Neuronal stem cell (in vitro differentiated cells): ENCODE data around the gene FNIP2.

Experiments used
- DNase-seq: peaks from one replicate; pipeline ENCODE4 v3.0.0-alpha.2; 2013; ENCODE audit warnings: low spot score
- H2AFZ ChIP-seq: one replicate; pipeline ENCODE4 v1.6.1; 2013; ENCODE audit warnings: mild to moderate bottlenecking, low read length, inconsistent platforms
- H2AK5ac ChIP-seq: 2 replicates; pipeline ENCODE4 v1.6.1; 2013; ENCODE audit warnings: low read depth, mild to moderate bottlenecking, inconsistent platforms, low read length, moderate library complexity, mixed read lengths
- H2BK120ac ChIP-seq: 2 replicates; pipeline ENCODE4 v1.6.1; 2013; ENCODE audit warnings: low read depth, mild to moderate bottlenecking, inconsistent platforms, low read length, moderate library complexity, mixed read lengths
- H2BK12ac ChIP-seq: one replicate; pipeline ENCODE4 v1.6.1; 2013; ENCODE audit warnings: low read length, inconsistent platforms
- H2BK15ac ChIP-seq: 2 replicates; pipeline ENCODE4 v1.6.1; 2013; ENCODE audit warnings: mild to moderate bottlenecking, low read length, inconsistent platforms, mixed read lengths
- H2BK5ac ChIP-seq: one replicate; pipeline ENCODE4 v1.6.1; 2013; ENCODE audit warnings: inconsistent platforms, mild to moderate bottlenecking, low read length, moderate library complexity
- H3K14ac ChIP-seq: one replicate; pipeline ENCODE4 v1.6.1; 2013; ENCODE audit warnings: low read length, inconsistent platforms
- H3K18ac ChIP-seq: 2 replicates; pipeline ENCODE4 v1.6.1; 2013; ENCODE audit warnings: low read length, inconsistent platforms
- H3K23ac ChIP-seq: 2 replicates; pipeline ENCODE4 v1.6.1; 2013; ENCODE audit warnings: low read depth, mild to moderate bottlenecking, mixed read lengths, low read length, inconsistent platforms; ENCODE audit not compliant: poor library complexity
- H3K27ac ChIP-seq: replicated peaks from 3 replicates; pipeline ENCODE4 v1.5.1; 2013; ENCODE audit warnings: low read length, inconsistent platforms
- H3K27me3 ChIP-seq, 3 experiments: 2 replicates each; pipeline ENCODE4 v1.6.1; 2013; ENCODE audit warnings: low read length in 3 of 3, mild to moderate bottlenecking in 2 of 3, inconsistent platforms in 1 of 3, low read depth in 1 of 3, mixed read lengths in 1 of 3, moderate library complexity in 1 of 3; ENCODE audit not compliant: control insufficient read depth in 3 of 3, insufficient read depth in 3 of 3
- H3K36me3 ChIP-seq, 2 donors: replicated peaks in 1 of 2; 2 replicates each; pipeline ENCODE4 v1.6.1; 2013; ENCODE audit warnings: low read length in 2 of 2; ENCODE audit not compliant: control insufficient read depth in 2 of 2, insufficient read depth in 2 of 2
- H3K4ac ChIP-seq: 2 replicates; pipeline ENCODE4 v1.6.1; 2013; ENCODE audit warnings: inconsistent platforms, mild to moderate bottlenecking, low read length, moderate library complexity
- H3K4me1 ChIP-seq, 2 donors: 1 replicate in 1 of 2; 2 replicates in 1 of 2; pipeline ENCODE4 v1.6.1; 2013; ENCODE audit warnings: low read length in 2 of 2, low read depth in 1 of 2; ENCODE audit not compliant: control insufficient read depth in 2 of 2, insufficient read depth in 1 of 2
- H3K4me2 ChIP-seq: one replicate; pipeline ENCODE4 v1.6.1; 2013; ENCODE audit warnings: mild to moderate bottlenecking, low read length, inconsistent platforms; ENCODE audit not compliant: insufficient read depth, poor library complexity, severe bottlenecking
- H3K4me3 ChIP-seq, 2 donors: 2 replicates each; pipeline ENCODE4 v1.5.1; 2013; ENCODE audit warnings: low read length in 2 of 2, mild to moderate bottlenecking in 2 of 2, inconsistent platforms in 1 of 2, moderate library complexity in 1 of 2
- H3K79me1 ChIP-seq: one replicate; pipeline ENCODE4 v1.6.1; 2013; ENCODE audit warnings: low read depth, mild to moderate bottlenecking, inconsistent platforms, low read length, moderate library complexity
- H3K9ac ChIP-seq: one replicate; pipeline ENCODE4 v1.6.1; 2013; ENCODE audit warnings: mild to moderate bottlenecking, low read depth, low read length, inconsistent platforms; ENCODE audit not compliant: poor library complexity
- H3K9me3 ChIP-seq, 2 donors: replicated peaks in 1 of 2; 2 replicates each; pipeline versions ENCODE3 to v1.6.1; 2013; ENCODE audit warnings: low read length in 2 of 2, mild to moderate bottlenecking in 2 of 2, inconsistent platforms in 1 of 2, low read depth in 1 of 2, mixed read lengths in 1 of 2, moderate library complexity in 1 of 2; ENCODE audit not compliant: control insufficient read depth in 2 of 2, insufficient read depth in 1 of 2
- H4K8ac ChIP-seq: one replicate; pipeline ENCODE4 v1.6.1; 2013; ENCODE audit warnings: low read depth, mild to moderate bottlenecking, inconsistent platforms, low read length, moderate library complexity
- H4K91ac ChIP-seq: one replicate; pipeline ENCODE4 v1.6.1; 2013; ENCODE audit warnings: low read length, low read depth, mild to moderate bottlenecking, inconsistent platforms; ENCODE audit not compliant: poor library complexity
- WGBS, 2 donors: extraction: QIAGEN DNeasy Blood & Tissue Kit; methylation state at CpG; one replicate each; pipeline ENCODE4 v1.1.7; 2013; ENCODE audit warnings: missing lambda C conversion rate in 2 of 2, mixed read lengths in 1 of 2; ENCODE audit not compliant: insufficient read length in 2 of 2, insufficient replicate concordance in 1 of 2; ENCODE audit errors: extremely low coverage in 2 of 2; 5-methylcytosine and 5-hydroxymethylcytosine counted together

The FNIP2 gene

GRCh38 chr4:158812543-158812942 lies 43.7 kb downstream of the FNIP2 start:
- no peak overlapping the region for H2AK5ac ChIP-seq
- no peak overlapping the region for H2BK120ac ChIP-seq
- no peak for DNase-seq
- no peak overlapping the region for H2BK5ac ChIP-seq
- H2AFZ ChIP-seq: no peak overlapping the region
- H3K4me2 ChIP-seq: no peak overlapping the region
- no peaks in the 10 kb centered on the region for H3K27me3 ChIP-seq
- no peaks in the 10 kb centered on the region for H3K36me3 ChIP-seq
- H3K14ac ChIP-seq: no peak overlapping the region
- no peak overlapping the region for H3K27ac ChIP-seq
- no peaks in the 10 kb centered on the region for H3K9me3 ChIP-seq
- no peak overlapping the region for H4K91ac ChIP-seq
- H4K8ac ChIP-seq: no peak overlapping the region
- H2BK12ac ChIP-seq: no peak overlapping the region
- H2BK15ac ChIP-seq: no peak overlapping the region
- peaks cover 0 to 2% of the 10 kb centered on the region in 2 donors for H3K4me1 ChIP-seq
- H3K18ac ChIP-seq: no peak overlapping the region
- no peak overlapping the region for H3K4me3 ChIP-seq
- H3K23ac ChIP-seq: no peak overlapping the region
- no peak overlapping the region for H3K9ac ChIP-seq
- H3K4ac ChIP-seq: no peak overlapping the region
- H3K79me1 ChIP-seq: peaks cover under 1% of the 10 kb centered on the region

GRCh38 chr4:158813113-158813512 lies 44.3 kb downstream of the FNIP2 start:
- no peak overlapping the region for H2BK15ac ChIP-seq
- H3K79me1 ChIP-seq: peaks cover 1% of the 10 kb centered on the region
- no peak overlapping the region for H3K4me3 ChIP-seq
- H3K4me1 ChIP-seq: peaks cover 0 to 2% of the 10 kb centered on the region in 2 donors
- WGBS, 2 donors: no CpG with 5 or more reads among the region's 3 CpGs
- H2AFZ ChIP-seq: no peak overlapping the region
- no peak for DNase-seq
- no peak overlapping the region for H3K18ac ChIP-seq
- H3K4me2 ChIP-seq: no peak overlapping the region
- H2BK5ac ChIP-seq: no peak overlapping the region
- H4K91ac ChIP-seq: no peak overlapping the region
- no peak overlapping the region for H3K23ac ChIP-seq
- no peaks in the 10 kb centered on the region for H3K27me3 ChIP-seq
- no peak overlapping the region for H3K4ac ChIP-seq
- no peaks in the 10 kb centered on the region for H3K9me3 ChIP-seq
- no peak overlapping the region for H2AK5ac ChIP-seq
- no peak overlapping the region for H3K14ac ChIP-seq
- H3K27ac ChIP-seq: no peak overlapping the region
- no peaks in the 10 kb centered on the region for H3K36me3 ChIP-seq
- H3K9ac ChIP-seq: no peak overlapping the region
- H2BK12ac ChIP-seq: no peak overlapping the region
- H4K8ac ChIP-seq: no peak overlapping the region
- no peak overlapping the region for H2BK120ac ChIP-seq

GRCh38 chr4:158814207-158814606 lies 45.4 kb downstream of the FNIP2 start:
- DNase-seq: no peak
- H3K27ac ChIP-seq: no peak overlapping the region

GRCh38 chr4:158814636-158815330 lies 46.0 kb downstream of the FNIP2 start:
- H3K27me3 ChIP-seq: no peaks in the 10 kb centered on the region
- no peak overlapping the region for H2BK120ac ChIP-seq
- H2BK15ac ChIP-seq: no peak overlapping the region
- H3K4me3 ChIP-seq: no peak overlapping the region
- WGBS, 2 donors: no CpG with 5 or more reads among the region's 3 CpGs
- H3K27ac ChIP-seq: no peak overlapping the region
- no peak overlapping the region for H2BK12ac ChIP-seq
- H3K4ac ChIP-seq: no peak overlapping the region
- peaks cover 0 to 2% of the 10 kb centered on the region in 2 donors for H3K4me1 ChIP-seq
- H3K36me3 ChIP-seq: no peaks in the 10 kb centered on the region
- no peak overlapping the region for H2BK5ac ChIP-seq
- H4K8ac ChIP-seq: no peak overlapping the region
- DNase-seq: no peak
- H3K18ac ChIP-seq: no peak overlapping the region
- H3K4me2 ChIP-seq: no peak overlapping the region
- no peak overlapping the region for H3K14ac ChIP-seq
- no peaks in the 10 kb centered on the region for H3K9me3 ChIP-seq
- no peak overlapping the region for H3K9ac ChIP-seq
- H4K91ac ChIP-seq: no peak overlapping the region
- no peak overlapping the region for H3K23ac ChIP-seq
- peaks cover 1% of the 10 kb centered on the region for H3K79me1 ChIP-seq
- H2AK5ac ChIP-seq: no peak overlapping the region
- H2AFZ ChIP-seq: no peak overlapping the region

More at GRCh38 chr4:158814207-158814606, 45.4 kb downstream of the FNIP2 start:
- H3K4me2 ChIP-seq: no peak overlapping the region
- H3K14ac ChIP-seq: no peak overlapping the region
- no peak overlapping the region for H2AFZ ChIP-seq
- H3K9me3 ChIP-seq: no peaks in the 10 kb centered on the region
- H3K4ac ChIP-seq: no peak overlapping the region
- H3K27me3 ChIP-seq: no peaks in the 10 kb centered on the region
- H3K4me3 ChIP-seq: no peak overlapping the region
- H3K36me3 ChIP-seq: no peaks in the 10 kb centered on the region
- no peak overlapping the region for H3K23ac ChIP-seq
- H2BK12ac ChIP-seq: no peak overlapping the region
- H2BK5ac ChIP-seq: no peak overlapping the region
- no peak overlapping the region for H3K9ac ChIP-seq
- no peak overlapping the region for H2BK120ac ChIP-seq
- peaks cover 0 to 2% of the 10 kb centered on the region in 2 donors for H3K4me1 ChIP-seq
- H2AK5ac ChIP-seq: no peak overlapping the region
- H4K8ac ChIP-seq: no peak overlapping the region
- H3K18ac ChIP-seq: no peak overlapping the region
- no CpG with 5 or more reads among the region's 3 CpGs for WGBS, 2 donors
- H2BK15ac ChIP-seq: no peak overlapping the region
- peaks cover 1% of the 10 kb centered on the region for H3K79me1 ChIP-seq
- no peak overlapping the region for H4K91ac ChIP-seq
